K562 (cell line): ENCODE results near the gene E2F2. TPM values are rescaled to one million over a fixed set of nuclear protein-coding genes. Genes with fewer than 3 reads are reported as not detected.

ENCODE experiments used
- ERF ChIP-seq: fragments of 450-650 bp; formaldehyde crosslinking; IDR thresholded peaks from 2 replicates; pipeline ENCODE4 v1.4.0; 2020; ENCODE audit warnings: mild to moderate bottlenecking, mixed read lengths
- JUN ChIP-seq, 2 experiments: sonication (generic) in 1 of 2; formaldehyde crosslinking in 1 of 2; IDR thresholded peaks; 2 replicates each; pipeline versions ENCODE4 v1.6.1 to v1.8.0; 2012 to 2022; ENCODE audit warnings: borderline replicate concordance in 2 of 2, mild to moderate bottlenecking in 2 of 2, improper control_type of control experiment in 1 of 2, low read depth in 1 of 2, low read length in 1 of 2, missing genetic modification reagents in 1 of 2
- MAFG ChIP-seq: fragments of 450-650 bp; conservative IDR thresholded peaks from 2 replicates; pipeline ENCODE4 v1.6.1; 2016; ENCODE audit warnings: missing genetic modification characterization, missing compliant biosample characterization
- MYNN ChIP-seq, 2 experiments: sonication (generic); formaldehyde crosslinking in 1 of 2; IDR thresholded peaks; 2 replicates each; pipeline versions ENCODE4 v1.5.0 to v1.6.1; 2016 to 2020; ENCODE audit warnings: antibody characterized with exemption in 1 of 2, missing genetic modification reagents in 1 of 2
- PKNOX1 ChIP-seq: fragments of 450-650 bp; IDR thresholded peaks from 2 replicates; pipeline ENCODE4 v1.6.1; 2016
- RAD51 ChIP-seq: fragments of 450-650 bp; IDR thresholded peaks from 2 replicates; pipeline ENCODE4 v1.7.1; 2016; ENCODE audit warnings: low read depth, mild to moderate bottlenecking, borderline replicate concordance
- SMAD2 ChIP-seq: fragments of 150-350 bp; IDR thresholded peaks from 2 replicates; pipeline ENCODE4 v1.6.1; 2014; ENCODE audit warnings: low read depth, mild to moderate bottlenecking, low read length
- ZMIZ1 ChIP-seq, 2 experiments: fragments of 150-350 bp in 1 of 2; IDR thresholded peaks; 2 replicates each; pipeline ENCODE4 v1.6.1; 2012 to 2016; ENCODE audit warnings: low read depth in 2 of 2, low read length in 2 of 2, mild to moderate bottlenecking in 1 of 2, moderate library complexity in 1 of 2
- polyA plus RNA-seq, 8 experiments: library from polyadenylated mRNA; depleted of rRNA in 4 of 8; stranded (reverse) in 5 of 8; unstranded in 3 of 8; fragments of >200 nt; fragmentation: Nextera tagmentation in 2 of 8; fragmentation: Illumina TruSeq in 1 of 8; extraction: Ambion mirVana in 2 of 8; extraction: Trizol in 1 of 8; gene quantifications; 2 replicates each; pipeline versions ENCODE4 v1.2.1 to v1.2.3, GENCODE V29; 2011 to 2014; ENCODE audit warnings: inconsistent platforms in 1 of 8, missing spikeins in 1 of 8
- total RNA-seq, 7 experiments: library from RNA; depleted of rRNA in 6 of 7; stranded (reverse); fragments of >200 nt in 6 of 7; fragmentation: Illumina TruSeq in 2 of 7; extraction: Trizol in 2 of 7; gene quantifications; 2 replicates each; pipeline versions ENCODE4 v1.2.1 to v1.2.3, GENCODE V29; 2011 to 2021; ENCODE audit warnings: low replicate concordance in 1 of 7
- TF ChIP-seq, protein P1 (sequence below), 2 experiments: fragments of 450-650 bp; formaldehyde crosslinking in 1 of 2; IDR thresholded peaks; 2 replicates each; pipeline versions ENCODE4 v1.4.0 to v1.6.1; 2014 to 2020; ENCODE audit warnings: mild to moderate bottlenecking in 2 of 2, borderline replicate concordance in 1 of 2, low read depth in 1 of 2
- TF ChIP-seq, protein P2 (sequence below), 2 experiments: IDR thresholded peaks; 2 replicates each; pipeline ENCODE4 v1.6.1; 2011; ENCODE audit warnings: borderline replicate concordance in 1 of 2, control low read depth in 1 of 2, low read depth in 1 of 2, low read length in 1 of 2, mild to moderate bottlenecking in 1 of 2, mixed read lengths in 1 of 2, moderate library complexity in 1 of 2; ENCODE audit not compliant: insufficient read depth in 1 of 2, insufficient read length in 1 of 2, poor library complexity in 1 of 2, severe bottlenecking in 1 of 2; ENCODE audit errors: extremely low read depth in 1 of 2

Gene E2F2
- total and polyA plus RNA-seq, 9 of the 15 experiments (the other 6 are each of a cell fraction or from before 2014, with no cell fraction given), result 3.1 to 25.3 (median 11.4) TPM

- TF ChIP-seq ZMIZ1 (IDR thresholded peaks at IDR 0.05; ENCODE audit: low read depth in 2 of 2, low read length in 2 of 2) (0 out of 4 replicates have a peak, but pooled peaks of 1 of the 2 experiments have one; percentile 17), MYNN (IDR thresholded peaks at IDR 0.05) (peak; percentile 92), MYNN (CRISPR knock-in tag; IDR thresholded peaks at IDR 0.05) (no peak), SMAD2 (no peak), ERF (CRISPR knock-in tag) (0 out of 2 replicates have a peak, but pooled peaks have one; percentile 16), MAFG (tag) (peak; percentile 50), JUN (IDR thresholded peaks at IDR 0.05; ENCODE audit: borderline replicate concordance, low read depth, low read length) (peak; percentile 47; the same call in 1 of the 2 replicates), JUN (CRISPR knock-in tag; IDR thresholded peaks at IDR 0.05; ENCODE audit: borderline replicate concordance) (no peak), PKNOX1 (peak; percentile 85), RAD51 (0 out of 2 replicates have a peak, but pooled peaks have one; percentile 9)
- TF ChIP-seq, protein P1, sequence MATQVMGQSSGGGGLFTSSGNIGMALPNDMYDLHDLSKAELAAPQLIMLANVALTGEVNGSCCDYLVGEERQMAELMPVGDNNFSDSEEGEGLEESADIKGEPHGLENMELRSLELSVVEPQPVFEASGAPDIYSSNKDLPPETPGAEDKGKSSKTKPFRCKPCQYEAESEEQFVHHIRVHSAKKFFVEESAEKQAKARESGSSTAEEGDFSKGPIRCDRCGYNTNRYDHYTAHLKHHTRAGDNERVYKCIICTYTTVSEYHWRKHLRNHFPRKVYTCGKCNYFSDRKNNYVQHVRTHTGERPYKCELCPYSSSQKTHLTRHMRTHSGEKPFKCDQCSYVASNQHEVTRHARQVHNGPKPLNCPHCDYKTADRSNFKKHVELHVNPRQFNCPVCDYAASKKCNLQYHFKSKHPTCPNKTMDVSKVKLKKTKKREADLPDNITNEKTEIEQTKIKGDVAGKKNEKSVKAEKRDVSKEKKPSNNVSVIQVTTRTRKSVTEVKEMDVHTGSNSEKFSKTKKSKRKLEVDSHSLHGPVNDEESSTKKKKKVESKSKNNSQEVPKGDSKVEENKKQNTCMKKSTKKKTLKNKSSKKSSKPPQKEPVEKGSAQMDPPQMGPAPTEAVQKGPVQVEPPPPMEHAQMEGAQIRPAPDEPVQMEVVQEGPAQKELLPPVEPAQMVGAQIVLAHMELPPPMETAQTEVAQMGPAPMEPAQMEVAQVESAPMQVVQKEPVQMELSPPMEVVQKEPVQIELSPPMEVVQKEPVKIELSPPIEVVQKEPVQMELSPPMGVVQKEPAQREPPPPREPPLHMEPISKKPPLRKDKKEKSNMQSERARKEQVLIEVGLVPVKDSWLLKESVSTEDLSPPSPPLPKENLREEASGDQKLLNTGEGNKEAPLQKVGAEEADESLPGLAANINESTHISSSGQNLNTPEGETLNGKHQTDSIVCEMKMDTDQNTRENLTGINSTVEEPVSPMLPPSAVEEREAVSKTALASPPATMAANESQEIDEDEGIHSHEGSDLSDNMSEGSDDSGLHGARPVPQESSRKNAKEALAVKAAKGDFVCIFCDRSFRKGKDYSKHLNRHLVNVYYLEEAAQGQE (IDR thresholded peaks at IDR 0.05; ENCODE audit: borderline replicate concordance), result 0 out of 2 replicates have a peak, but pooled peaks have one; percentile 3
- TF ChIP-seq, protein P1 (CRISPR knock-in tag; IDR thresholded peaks at IDR 0.05; ENCODE audit: low read depth), result no peak
- TF ChIP-seq, protein P2, sequence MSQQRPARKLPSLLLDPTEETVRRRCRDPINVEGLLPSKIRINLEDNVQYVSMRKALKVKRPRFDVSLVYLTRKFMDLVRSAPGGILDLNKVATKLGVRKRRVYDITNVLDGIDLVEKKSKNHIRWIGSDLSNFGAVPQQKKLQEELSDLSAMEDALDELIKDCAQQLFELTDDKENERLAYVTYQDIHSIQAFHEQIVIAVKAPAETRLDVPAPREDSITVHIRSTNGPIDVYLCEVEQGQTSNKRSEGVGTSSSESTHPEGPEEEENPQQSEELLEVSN (IDR thresholded peaks at IDR 0.05; ENCODE audit: borderline replicate concordance in 1 of 2, extremely low read depth in 1 of 2, insufficient read depth in 1 of 2, insufficient read length in 1 of 2, low read depth in 1 of 2, low read length in 1 of 2, poor library complexity in 1 of 2, severe bottlenecking in 1 of 2), result peak in 1 of 2 experiments; percentile 14
Measured at GRCh38 chr1:23528250-23528978, 2.6 kb downstream of the E2F2 start (continued).
